HG02588 (cell line): ENCODE results near the gene C9orf57.
"Not testable (repeated sequence)": the region's sequence is repeated elsewhere in the genome, so short reads cannot be mapped to it uniquely, and the experiment has no call there.

ENCODE experiments used
- ATAC-seq: cut with Tn5 transposase; IDR thresholded peaks from one replicate; pipeline ENCODE4 v1.9.1; 2021; ENCODE audit warnings: mild to moderate bottlenecking, moderate library complexity; ENCODE audit not compliant: unreplicated experiment

Gene C9orf57, protein sequence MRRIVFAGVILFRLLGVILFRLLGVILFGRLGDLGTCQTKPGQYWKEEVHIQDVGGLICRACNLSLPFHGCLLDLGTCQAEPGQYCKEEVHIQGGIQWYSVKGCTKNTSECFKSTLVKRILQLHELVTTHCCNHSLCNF

DNA sequence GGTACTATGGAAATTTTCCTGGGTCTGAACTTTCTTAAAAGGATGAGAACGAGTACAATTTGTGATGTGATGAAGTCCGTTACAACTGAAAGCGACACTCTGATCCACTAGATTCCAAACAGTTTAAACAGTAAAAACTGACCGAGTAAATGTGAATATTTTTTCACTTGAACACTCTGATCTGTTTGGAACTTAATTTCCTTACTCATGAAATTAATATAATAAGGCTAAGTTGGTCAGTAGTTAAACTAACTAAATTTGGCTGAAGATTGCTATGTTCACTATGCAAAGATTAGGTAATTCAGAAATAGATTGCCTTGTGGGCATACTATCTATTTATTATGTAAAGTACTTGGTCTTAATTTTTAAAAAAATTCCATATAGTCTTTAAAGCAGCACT lies at the start of gene C9orf57:
Gene C9orf57, minus strand, starts transcription at position 101 of the 400 bp plus-strand sequence. CDS start 1,282 bp downstream, outside the sequence.
- ATAC-seq: no peak

GRCh38 chr9:72102520-72102919 lies 42.1 kb upstream of the C9orf57 start:
- ATAC-seq: no peak

DNA sequence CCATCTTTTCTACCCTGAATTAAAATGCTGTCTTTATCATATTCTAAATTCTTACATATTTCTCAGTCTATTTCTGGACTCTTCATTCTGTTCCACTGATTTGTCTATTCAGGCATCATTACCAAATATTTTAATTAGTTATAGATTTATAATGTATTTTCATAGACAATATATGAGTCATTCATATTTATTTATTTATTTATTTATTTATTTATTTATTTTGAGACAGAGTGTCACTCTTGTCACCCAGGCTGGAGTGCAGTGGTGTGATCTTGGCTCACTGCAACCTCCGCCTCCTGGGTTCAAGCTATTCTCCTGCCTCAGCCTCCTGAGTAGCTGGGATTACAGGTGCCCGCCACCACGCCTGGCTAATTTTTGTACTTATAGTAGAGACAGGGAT lies 35.1 kb upstream of the C9orf57 start:
- not testable (repeated sequence) for ATAC-seq

GRCh38 chr9:72092820-72093219 lies 32.4 kb upstream of the C9orf57 start:
- ATAC-seq: no peak

GRCh38 chr9:72089451-72090130 lies 29.2 kb upstream of the C9orf57 start:
- no peak for ATAC-seq

DNA sequence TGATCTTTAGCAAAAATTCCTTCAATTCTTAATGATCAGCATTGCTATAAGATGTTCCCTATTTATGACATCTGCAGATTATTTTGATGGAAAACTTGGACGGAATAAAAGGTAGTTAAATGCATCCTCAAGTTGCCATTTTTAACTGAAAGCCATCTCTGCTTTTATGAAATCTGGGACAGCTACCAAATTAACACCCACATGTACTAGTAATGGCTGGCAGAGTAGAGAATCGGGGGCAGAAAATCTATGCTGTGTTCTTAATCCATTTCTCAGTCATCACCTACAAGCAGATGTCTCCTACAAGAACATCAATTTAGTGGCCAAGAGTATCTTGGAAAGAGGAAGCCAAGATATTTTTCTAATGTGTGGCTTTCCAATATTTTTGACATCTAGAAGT lies 22.1 kb upstream of the C9orf57 start:
- ATAC-seq: no peak

GRCh38 chr9:72074666-72075065 lies 14.3 kb upstream of the C9orf57 start:
- ATAC-seq: not testable (repeated sequence)

GRCh38 chr9:72065076-72065475 lies 4.7 kb upstream of the C9orf57 start:
- no peak for ATAC-seq

- ATAC-seq: no peak
These were observed 8.3 kb downstream of the C9orf57 start for GRCh38 chr9:72052122-72052521.

DNA sequence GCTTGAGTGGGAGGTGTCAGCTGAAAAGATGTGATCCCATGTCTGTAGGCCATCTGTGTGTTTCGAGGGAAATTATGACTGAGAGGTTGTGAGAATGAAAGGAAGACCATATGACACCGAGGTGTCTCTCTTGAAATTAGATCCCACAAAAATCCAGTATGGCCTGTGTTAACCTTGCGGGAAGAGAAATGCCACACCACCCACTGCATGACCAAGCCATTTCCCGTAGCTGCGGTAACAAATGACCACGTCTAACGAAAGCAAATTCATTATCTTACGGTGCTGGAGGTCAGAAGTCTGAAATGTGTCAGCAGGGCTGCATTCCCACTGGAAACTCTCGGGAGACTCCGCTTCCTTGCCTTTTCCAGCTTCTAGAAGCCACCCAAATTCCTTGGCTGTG lies 11.6 kb downstream of the C9orf57 start:
- no peak for ATAC-seq

- ATAC-seq: no peak
These were observed 13.6 kb downstream of the C9orf57 start for GRCh38 chr9:72046630-72047456.

DNA sequence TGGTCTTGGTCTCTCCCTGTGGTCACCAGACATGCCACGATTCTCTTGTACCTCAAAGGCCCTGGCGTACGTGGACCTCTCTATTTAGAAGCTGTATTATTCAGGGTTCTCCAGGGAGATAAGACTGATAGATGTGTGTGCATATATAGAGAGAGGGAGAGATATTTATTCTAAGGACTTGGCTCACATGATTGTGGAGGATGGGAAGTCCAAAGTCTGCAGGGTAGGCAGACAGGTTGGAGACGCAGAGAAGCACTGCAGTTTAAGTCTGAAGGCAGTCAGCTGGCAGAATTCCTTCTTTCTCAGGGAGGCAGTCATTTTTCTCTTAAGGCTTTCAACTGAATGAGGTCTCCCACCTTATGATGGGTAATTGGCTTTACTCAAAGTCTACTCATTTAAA lies 16.3 kb downstream of the C9orf57 start:
- no peak for ATAC-seq

DNA sequence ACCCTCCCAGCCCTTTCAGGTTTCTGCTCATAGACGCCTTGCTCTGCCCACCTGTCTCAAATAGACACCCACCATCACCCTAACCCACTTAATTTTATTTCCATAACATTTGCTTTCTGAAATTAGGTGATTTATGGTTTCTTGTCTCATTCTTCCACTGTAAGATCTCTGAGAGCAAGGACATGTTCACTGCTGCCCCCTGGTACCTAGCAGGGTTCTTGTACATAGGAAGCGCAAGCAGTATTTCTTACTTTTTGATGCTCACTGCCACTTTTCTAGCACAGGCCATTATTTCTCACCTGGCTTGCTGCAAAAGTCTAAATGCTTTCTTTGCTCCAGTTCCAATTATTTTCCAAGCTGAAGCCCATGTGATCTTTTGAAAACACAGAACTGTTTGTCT lies 16.8 kb downstream of the C9orf57 start:
- no peak for ATAC-seq

DNA sequence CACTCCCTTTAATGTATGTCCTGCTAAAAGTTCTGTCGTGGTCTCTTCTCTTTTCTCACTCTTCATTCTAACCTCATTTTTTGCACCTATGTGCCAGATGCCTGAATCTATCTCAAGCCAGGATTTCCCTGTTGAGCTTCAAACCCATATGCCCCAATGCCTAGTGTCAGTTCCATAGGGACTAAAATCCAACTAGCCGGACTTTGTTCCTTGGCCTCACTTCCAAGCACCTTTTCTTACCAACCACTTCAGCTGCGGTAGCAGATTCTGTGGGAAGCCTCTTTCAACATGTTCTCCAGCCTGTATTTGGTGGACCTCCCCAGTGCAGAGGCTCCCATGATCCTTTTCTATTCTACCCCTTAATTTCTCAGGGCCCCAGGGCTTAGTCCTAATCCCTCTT lies 17.5 kb downstream of the C9orf57 start:
- ATAC-seq: no peak

DNA sequence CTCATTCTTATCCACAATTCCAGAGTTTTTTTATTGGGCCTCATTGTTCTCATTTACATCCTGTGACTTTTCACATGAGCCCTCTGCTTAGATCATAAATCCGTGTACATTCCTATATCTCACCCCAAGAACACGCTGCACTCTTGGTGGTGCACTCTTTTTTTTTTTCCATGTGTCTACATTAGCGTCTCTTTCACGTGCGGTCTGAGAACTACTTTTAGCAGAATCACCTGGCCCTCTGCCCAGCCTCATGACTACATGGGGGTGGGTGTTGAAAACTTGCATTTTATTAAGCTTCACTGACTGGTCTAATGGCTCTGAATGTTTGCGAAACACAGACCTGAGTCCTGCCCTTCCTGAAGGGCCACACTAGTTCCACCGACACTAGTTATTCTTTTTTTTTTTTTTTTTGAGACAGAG lies 18.6 kb downstream of the C9orf57 start:
- no peak for ATAC-seq

DNA sequence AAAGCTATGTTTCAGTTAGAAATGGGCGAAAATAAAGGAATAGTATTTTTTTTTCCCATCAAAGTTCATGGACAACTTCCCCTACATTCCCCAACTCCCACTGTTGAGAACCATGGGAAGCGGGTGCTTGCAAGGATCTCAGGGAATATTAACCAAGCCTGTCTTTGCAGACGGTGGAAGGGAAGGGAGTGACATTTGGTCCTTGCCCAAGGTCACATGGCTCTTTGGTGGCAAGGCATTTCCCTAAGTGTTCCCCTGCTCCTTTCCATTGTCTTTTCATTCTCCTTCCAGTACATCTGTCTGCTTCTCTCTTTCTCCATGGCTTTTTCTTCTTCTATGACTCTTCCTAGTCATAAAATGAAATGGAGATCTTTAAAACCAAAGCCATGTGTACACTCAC lies 19.0 kb downstream of the C9orf57 start:
- no peak for ATAC-seq

DNA sequence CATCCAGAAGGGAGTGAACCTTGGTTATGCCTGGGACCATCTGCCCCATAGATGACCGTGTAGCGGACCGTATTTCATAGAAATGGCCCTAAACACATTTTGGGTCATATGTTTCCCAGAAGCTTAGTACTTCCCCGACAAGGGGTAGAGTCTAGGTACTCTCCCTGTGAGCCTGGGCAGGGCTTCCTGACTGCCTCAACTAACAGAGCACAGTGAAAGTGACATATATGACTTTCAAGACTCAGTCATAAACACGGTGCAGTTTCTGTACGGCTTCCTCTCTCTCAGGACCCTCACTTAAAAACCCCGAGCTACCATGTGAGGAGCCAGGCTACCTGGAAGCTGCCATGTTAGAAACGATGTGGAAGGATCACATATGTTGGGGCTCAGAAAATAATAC lies 20.9 kb downstream of the C9orf57 start:
- peak; percentile 55 for ATAC-seq

DNA sequence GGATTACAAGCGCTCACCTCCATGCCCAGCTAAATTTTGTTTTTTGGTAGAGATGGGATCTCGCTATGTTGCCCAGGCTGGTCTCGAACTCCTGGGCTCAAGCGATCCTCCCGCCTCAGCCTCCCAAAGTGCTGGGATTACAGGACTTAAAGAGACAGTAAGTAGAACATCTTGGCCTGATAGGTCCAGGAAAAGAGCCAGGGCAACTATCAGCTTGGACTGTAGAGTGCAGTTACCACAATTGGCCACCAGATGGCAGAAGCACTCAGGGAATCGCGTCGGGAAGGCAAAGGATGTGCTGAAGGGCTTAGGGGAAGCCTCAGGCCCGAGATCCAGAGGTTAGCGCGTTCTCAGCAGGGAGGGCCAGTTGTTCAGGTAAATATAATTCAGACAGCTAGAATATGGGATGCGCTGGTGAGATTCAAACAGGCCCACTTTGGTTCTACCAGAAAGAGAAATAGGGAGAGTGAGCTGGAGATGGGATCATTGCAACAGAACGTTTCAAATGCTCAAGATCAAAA lies 21.5 kb downstream of the C9orf57 start:
- ATAC-seq: peak; percentile 75

DNA sequence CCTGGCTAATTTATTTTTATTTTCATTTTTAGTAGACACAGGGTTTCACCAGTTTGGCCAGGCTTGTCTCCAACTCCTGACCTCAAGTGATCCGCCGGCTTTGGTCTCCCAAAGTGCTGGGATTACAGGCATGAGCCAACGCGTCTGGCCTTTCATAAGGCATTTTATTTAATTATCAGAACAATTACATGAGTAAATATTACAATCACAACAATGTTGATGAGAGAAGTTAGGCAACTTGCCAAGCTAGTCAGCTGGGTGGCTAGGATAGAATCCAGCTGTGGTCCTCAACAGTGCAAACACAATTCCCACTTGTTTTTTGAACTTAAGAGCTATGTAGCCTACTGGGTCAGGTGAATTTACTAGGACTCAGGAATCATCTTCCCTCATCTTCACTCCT lies 22.0 kb downstream of the C9orf57 start:
- no peak for ATAC-seq

- no peak for ATAC-seq
These were observed 22.8 kb downstream of the C9orf57 start for GRCh38 chr9:72037571-72037970.

DNA sequence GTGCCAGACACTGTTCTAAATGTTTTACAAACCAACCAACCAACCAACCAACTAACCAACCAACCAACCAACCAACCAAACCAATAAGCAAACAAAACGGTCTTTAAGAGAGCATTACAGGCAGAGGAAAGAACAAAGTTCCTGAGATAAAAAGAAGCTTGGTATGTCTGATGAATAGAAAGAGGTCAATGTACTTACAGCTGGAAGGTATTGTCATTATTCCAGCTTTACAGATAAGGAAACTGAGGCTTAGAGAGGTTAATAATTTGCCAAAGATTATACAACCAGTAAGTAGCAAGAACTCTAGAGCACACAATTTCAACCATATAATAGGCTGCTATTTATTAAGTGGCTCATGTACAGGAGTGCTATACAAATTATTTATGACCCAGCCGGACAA lies 29.6 kb downstream of the C9orf57 start:
- no peak for ATAC-seq

DNA sequence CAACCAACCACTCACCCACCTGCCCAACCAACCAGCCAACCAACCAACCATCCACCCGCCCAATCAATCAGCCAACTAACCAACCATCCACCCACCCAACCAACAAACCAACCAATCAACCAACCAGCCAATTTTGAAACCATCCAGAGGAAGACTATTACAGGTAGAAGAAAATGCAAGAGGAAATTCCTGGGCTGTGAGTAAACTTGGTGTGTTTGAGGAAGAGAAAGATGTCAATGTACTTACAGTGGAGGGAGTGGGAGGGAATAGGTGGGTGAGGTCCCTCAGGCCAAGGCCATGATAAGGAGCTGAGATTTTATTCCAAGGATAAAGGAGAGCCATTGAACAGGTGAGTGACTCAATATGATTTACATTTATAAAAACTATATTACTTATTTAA lies 30.4 kb downstream of the C9orf57 start:
- ATAC-seq: no peak
